ENCODE data around the gene CARD6. TPM values are rescaled to one million over a fixed set of nuclear protein-coding genes. Genes with fewer than 3 reads are reported as not detected.
A peak's percentile ranks its signal among the peaks of the same experiment; 100 is the strongest.

Gene CARD6
- total and polyA plus RNA-seq, 4 donors: 1.6 to 3.2 (median 2.1) TPM

DNA sequence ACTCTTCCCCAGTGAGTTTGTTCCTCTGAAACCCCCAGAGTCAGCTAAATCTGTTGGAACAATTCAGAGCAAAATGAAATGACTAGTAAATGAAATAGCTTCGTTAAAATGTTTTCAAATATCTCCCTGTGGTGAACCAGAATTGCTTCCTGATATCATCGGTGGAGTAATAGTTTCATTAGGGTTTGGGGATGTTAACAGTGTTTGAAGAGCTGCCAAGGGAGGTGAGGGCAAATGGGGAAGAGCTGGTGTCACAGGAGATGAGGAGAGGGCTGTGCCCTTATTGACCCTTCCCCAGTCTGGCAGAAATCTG is 63.8 kb downstream of the CARD6 start:
- Histone ChIP-seq H3K9me3 (ENCODE audit: control insufficient read depth in 4 of 4, low read length in 3 of 4) (no peaks in the 10 kb centered on the region), H3K36me3 (ENCODE audit: control insufficient read depth in 4 of 4, insufficient read depth in 3 of 4, low read depth in 1 of 4, low read length in 3 of 4) (no peaks in the 10 kb centered on the region), H3K27me3 (ENCODE audit: control insufficient read depth in 4 of 4, insufficient read depth in 4 of 4, low read length in 3 of 4) (no peaks in the 10 kb centered on the region), H3K9ac (ENCODE audit: low read depth in 1 of 2, low read length in 2 of 2) (no peak overlapping the region), H3K4me1 (ENCODE audit: control insufficient read depth in 4 of 4, insufficient read depth in 4 of 4, low read length in 3 of 4) (peaks cover 0 to 18% (median 14%) of the 10 kb centered on the region in 4 donors), H3K4me3 (ENCODE audit: low read depth in 1 of 3, low read length in 3 of 3) (no peak overlapping the region), H3K27ac (ENCODE audit: low read depth in 1 of 2, low read length in 2 of 2) (peak overlapping the region; percentile 31 to 43)
- TF ChIP-seq SP1 (IDR thresholded peaks at IDR 0.05): no peak
- TF ChIP-seq HNF4A (conservative IDR thresholded peaks at IDR 0.05): no peak
- TF ChIP-seq RAD21 (IDR thresholded peaks at IDR 0.05): peak; percentile 3 to 35
- no peak for TF ChIP-seq RXRA (IDR thresholded peaks at IDR 0.05)
- no peak for DNase-seq (ENCODE audit: low spot score)
- 11% methylated on average over 2 of the region's 2 CpGs for WGBS

DNA sequence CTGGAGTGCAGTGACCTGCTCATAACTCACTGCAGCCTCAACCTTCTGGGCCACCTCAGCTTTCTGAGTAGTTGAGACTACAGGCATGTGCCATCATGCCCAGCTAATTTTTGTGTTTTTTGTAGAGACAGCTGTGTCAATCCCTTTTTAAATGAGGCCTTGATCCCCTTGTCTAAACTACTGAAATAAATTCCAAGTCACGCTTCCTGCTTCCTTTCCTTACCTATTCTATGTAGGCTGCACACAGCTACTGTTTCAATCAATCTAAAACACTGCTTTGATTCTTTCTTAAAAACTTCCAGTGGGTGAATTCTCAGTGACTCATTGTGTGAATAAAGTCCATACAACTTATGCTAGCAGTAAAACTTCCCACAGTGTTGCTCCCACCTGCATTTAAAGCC is 65.2 kb downstream of the CARD6 start:
- Histone ChIP-seq H3K27ac (ENCODE audit: low read depth in 1 of 2, low read length in 2 of 2) (no peak overlapping the region), H3K9me3 (ENCODE audit: control insufficient read depth in 4 of 4, low read length in 3 of 4) (no peaks in the 10 kb centered on the region), H3K27me3 (ENCODE audit: control insufficient read depth in 4 of 4, insufficient read depth in 4 of 4, low read length in 3 of 4) (no peaks in the 10 kb centered on the region), H3K4me1 (ENCODE audit: control insufficient read depth in 4 of 4, insufficient read depth in 4 of 4, low read length in 3 of 4) (peaks cover 0 to 18% (median 14%) of the 10 kb centered on the region in 4 donors), H3K36me3 (ENCODE audit: control insufficient read depth in 4 of 4, insufficient read depth in 3 of 4, low read depth in 1 of 4, low read length in 3 of 4) (no peaks in the 10 kb centered on the region), H3K4me3 (ENCODE audit: low read depth in 1 of 3, low read length in 3 of 3) (no peak overlapping the region), H3K9ac (ENCODE audit: low read depth in 1 of 2, low read length in 2 of 2) (no peak overlapping the region)
- TF ChIP-seq HNF4A (conservative IDR thresholded peaks at IDR 0.05) (no peak), EGR1 (IDR thresholded peaks at IDR 0.05; ENCODE audit: low read depth in 2 of 2) (no peak)
- 87% methylated on average over 1 of the region's 1 CpG for WGBS
- DNase-seq (ENCODE audit: low spot score): no peak

DNA sequence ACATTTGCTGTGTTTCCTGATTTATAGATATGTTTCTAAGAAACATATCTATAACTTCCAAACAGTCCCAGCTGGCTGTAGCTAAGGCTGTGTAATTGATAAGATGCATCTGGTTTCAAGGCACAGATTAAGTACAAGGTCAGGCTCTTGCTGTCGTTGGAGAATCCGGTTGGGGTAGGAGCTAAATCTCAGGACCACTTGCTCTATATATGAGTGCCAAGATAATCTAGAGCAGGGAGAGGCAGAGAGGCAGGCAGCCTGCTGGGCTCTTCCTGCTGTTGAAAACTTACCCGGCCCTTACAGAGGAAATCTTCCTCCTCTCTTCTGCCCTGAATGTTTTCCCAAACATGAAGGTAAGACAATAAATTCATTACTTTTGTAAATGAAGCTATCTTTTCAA is 68.1 kb downstream of the CARD6 start, which contains the start of gene C7:
Gene C7 (plus strand): TSS at position 234 of the 400 bp plus-strand sequence. CDS start 114 bp downstream, at position 348.
- TF ChIP-seq RAD21 (IDR thresholded peaks at IDR 0.05): no peak
- no peak for TF ChIP-seq TAF1 (conservative IDR thresholded peaks at IDR 0.05)
- TF ChIP-seq SP1 (IDR thresholded peaks at IDR 0.05): no peak
- no peak for TF ChIP-seq HNF4A (conservative IDR thresholded peaks at IDR 0.05)
- peak; percentile 84 for TF ChIP-seq NR2F2 (IDR thresholded peaks at IDR 0.05)
- TF ChIP-seq FOXA2 (IDR thresholded peaks at IDR 0.05): no peak
- TF ChIP-seq JUND (IDR thresholded peaks at IDR 0.05): no peak
- DNase-seq (ENCODE audit: low spot score): no peak
- H3K4me3 ChIP-seq (ENCODE audit: low read depth in 1 of 3, low read length in 3 of 3): peak within 1 kb of the TSS in 1 of 3 donors; percentile 1
- H3K4me1 ChIP-seq (ENCODE audit: control insufficient read depth in 4 of 4, insufficient read depth in 4 of 4, low read length in 3 of 4): peaks cover 0 to 10% (median 9%) of the 10 kb centered on the region in 4 donors
- H3K27me3 ChIP-seq (ENCODE audit: control insufficient read depth in 4 of 4, insufficient read depth in 4 of 4, low read length in 3 of 4): no peaks in the 10 kb centered on the region
- 41% methylated on average over 3 of the region's 3 CpGs for WGBS
- no peaks in the 10 kb centered on the region for H3K36me3 ChIP-seq (ENCODE audit: control insufficient read depth in 4 of 4, insufficient read depth in 3 of 4, low read depth in 1 of 4, low read length in 3 of 4)
- no peak within 1 kb of the TSS for H3K9ac ChIP-seq (ENCODE audit: low read depth in 1 of 2, low read length in 2 of 2)
- H3K27ac ChIP-seq (ENCODE audit: low read depth in 1 of 2, low read length in 2 of 2): no peak within 1 kb of the TSS
- H3K9me3 ChIP-seq (ENCODE audit: control insufficient read depth in 4 of 4, low read length in 3 of 4): no peaks in the 10 kb centered on the region

DNA sequence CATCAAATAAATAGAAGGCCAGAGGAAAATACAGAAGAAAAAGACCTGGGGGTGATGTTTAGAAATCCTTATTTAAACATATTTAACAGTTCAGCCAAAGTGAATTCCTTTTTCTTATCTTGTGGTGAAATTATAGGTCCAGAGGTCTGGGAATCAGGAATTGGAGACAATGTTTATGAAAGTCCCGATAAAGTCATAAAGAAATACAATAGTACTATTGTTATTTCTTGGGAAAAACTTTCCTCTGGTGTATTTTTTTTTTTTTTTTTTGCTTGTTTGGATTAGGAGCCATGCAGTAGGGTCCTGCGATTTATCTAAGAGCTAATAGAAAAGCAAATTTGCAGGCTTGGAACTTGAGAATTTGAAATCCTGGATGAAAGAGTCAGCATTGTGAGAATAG is 68.6 kb downstream of the CARD6 start:
- WGBS: 65% methylated on average over 2 of the region's 2 CpGs
- Histone ChIP-seq H3K4me1 (ENCODE audit: control insufficient read depth in 4 of 4, insufficient read depth in 4 of 4, low read length in 3 of 4) (peaks cover 0 to 6% (median 5%) of the 10 kb centered on the region in 4 donors), H3K9me3 (ENCODE audit: control insufficient read depth in 4 of 4, low read length in 3 of 4) (no peaks in the 10 kb centered on the region), H3K36me3 (ENCODE audit: control insufficient read depth in 4 of 4, insufficient read depth in 3 of 4, low read depth in 1 of 4, low read length in 3 of 4) (no peaks in the 10 kb centered on the region), H3K9ac (ENCODE audit: low read depth in 1 of 2, low read length in 2 of 2) (no peak overlapping the region), H3K27ac (ENCODE audit: low read depth in 1 of 2, low read length in 2 of 2) (no peak overlapping the region), H3K27me3 (ENCODE audit: control insufficient read depth in 4 of 4, insufficient read depth in 4 of 4, low read length in 3 of 4) (no peaks in the 10 kb centered on the region), H3K4me3 (ENCODE audit: low read depth in 1 of 3, low read length in 3 of 3) (no peak overlapping the region)
- DNase-seq (ENCODE audit: low spot score): no peak
- no peak for TF ChIP-seq NR2F2 (IDR thresholded peaks at IDR 0.05)
- no peak for TF ChIP-seq RAD21 (IDR thresholded peaks at IDR 0.05)
- no peak for TF ChIP-seq FOXA1 (IDR thresholded peaks at IDR 0.05)
- TF ChIP-seq, protein P1, sequence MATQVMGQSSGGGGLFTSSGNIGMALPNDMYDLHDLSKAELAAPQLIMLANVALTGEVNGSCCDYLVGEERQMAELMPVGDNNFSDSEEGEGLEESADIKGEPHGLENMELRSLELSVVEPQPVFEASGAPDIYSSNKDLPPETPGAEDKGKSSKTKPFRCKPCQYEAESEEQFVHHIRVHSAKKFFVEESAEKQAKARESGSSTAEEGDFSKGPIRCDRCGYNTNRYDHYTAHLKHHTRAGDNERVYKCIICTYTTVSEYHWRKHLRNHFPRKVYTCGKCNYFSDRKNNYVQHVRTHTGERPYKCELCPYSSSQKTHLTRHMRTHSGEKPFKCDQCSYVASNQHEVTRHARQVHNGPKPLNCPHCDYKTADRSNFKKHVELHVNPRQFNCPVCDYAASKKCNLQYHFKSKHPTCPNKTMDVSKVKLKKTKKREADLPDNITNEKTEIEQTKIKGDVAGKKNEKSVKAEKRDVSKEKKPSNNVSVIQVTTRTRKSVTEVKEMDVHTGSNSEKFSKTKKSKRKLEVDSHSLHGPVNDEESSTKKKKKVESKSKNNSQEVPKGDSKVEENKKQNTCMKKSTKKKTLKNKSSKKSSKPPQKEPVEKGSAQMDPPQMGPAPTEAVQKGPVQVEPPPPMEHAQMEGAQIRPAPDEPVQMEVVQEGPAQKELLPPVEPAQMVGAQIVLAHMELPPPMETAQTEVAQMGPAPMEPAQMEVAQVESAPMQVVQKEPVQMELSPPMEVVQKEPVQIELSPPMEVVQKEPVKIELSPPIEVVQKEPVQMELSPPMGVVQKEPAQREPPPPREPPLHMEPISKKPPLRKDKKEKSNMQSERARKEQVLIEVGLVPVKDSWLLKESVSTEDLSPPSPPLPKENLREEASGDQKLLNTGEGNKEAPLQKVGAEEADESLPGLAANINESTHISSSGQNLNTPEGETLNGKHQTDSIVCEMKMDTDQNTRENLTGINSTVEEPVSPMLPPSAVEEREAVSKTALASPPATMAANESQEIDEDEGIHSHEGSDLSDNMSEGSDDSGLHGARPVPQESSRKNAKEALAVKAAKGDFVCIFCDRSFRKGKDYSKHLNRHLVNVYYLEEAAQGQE (IDR thresholded peaks at IDR 0.05): no peak
- TF ChIP-seq, protein P2, sequence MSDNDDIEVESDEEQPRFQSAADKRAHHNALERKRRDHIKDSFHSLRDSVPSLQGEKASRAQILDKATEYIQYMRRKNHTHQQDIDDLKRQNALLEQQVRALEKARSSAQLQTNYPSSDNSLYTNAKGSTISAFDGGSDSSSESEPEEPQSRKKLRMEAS (IDR thresholded peaks at IDR 0.05): no peak
- no peak for TF ChIP-seq HNF4A (conservative IDR thresholded peaks at IDR 0.05)
- no peak for TF ChIP-seq EGR1 (IDR thresholded peaks at IDR 0.05; ENCODE audit: low read depth in 2 of 2)
- TF ChIP-seq, protein P3, sequence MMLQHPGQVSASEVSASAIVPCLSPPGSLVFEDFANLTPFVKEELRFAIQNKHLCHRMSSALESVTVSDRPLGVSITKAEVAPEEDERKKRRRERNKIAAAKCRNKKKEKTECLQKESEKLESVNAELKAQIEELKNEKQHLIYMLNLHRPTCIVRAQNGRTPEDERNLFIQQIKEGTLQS (IDR thresholded peaks at IDR 0.05): no peak
- no peak for TF ChIP-seq HNF4G (IDR thresholded peaks at IDR 0.05)
- TF ChIP-seq, protein P4, sequence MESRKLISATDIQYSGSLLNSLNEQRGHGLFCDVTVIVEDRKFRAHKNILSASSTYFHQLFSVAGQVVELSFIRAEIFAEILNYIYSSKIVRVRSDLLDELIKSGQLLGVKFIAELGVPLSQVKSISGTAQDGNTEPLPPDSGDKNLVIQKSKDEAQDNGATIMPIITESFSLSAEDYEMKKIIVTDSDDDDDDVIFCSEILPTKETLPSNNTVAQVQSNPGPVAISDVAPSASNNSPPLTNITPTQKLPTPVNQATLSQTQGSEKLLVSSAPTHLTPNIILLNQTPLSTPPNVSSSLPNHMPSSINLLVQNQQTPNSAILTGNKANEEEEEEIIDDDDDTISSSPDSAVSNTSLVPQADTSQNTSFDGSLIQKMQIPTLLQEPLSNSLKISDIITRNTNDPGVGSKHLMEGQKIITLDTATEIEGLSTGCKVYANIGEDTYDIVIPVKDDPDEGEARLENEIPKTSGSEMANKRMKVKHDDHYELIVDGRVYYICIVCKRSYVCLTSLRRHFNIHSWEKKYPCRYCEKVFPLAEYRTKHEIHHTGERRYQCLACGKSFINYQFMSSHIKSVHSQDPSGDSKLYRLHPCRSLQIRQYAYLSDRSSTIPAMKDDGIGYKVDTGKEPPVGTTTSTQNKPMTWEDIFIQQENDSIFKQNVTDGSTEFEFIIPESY (IDR thresholded peaks at IDR 0.05): no peak
- TF ChIP-seq, protein P5, sequence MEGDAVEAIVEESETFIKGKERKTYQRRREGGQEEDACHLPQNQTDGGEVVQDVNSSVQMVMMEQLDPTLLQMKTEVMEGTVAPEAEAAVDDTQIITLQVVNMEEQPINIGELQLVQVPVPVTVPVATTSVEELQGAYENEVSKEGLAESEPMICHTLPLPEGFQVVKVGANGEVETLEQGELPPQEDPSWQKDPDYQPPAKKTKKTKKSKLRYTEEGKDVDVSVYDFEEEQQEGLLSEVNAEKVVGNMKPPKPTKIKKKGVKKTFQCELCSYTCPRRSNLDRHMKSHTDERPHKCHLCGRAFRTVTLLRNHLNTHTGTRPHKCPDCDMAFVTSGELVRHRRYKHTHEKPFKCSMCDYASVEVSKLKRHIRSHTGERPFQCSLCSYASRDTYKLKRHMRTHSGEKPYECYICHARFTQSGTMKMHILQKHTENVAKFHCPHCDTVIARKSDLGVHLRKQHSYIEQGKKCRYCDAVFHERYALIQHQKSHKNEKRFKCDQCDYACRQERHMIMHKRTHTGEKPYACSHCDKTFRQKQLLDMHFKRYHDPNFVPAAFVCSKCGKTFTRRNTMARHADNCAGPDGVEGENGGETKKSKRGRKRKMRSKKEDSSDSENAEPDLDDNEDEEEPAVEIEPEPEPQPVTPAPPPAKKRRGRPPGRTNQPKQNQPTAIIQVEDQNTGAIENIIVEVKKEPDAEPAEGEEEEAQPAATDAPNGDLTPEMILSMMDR (IDR thresholded peaks at IDR 0.05; ENCODE audit: low read depth, low read length, missing input control): no peak
- no peak for TF ChIP-seq JUND (IDR thresholded peaks at IDR 0.05)
- TF ChIP-seq RXRA (IDR thresholded peaks at IDR 0.05): no peak
- TF ChIP-seq FOXA2 (IDR thresholded peaks at IDR 0.05): no peak
